HG02943 (cell line): Measurements from ENCODE around the gene FAM120B.
"Not testable (repeated sequence)": the region's sequence is repeated elsewhere in the genome, so short reads cannot be mapped to it uniquely, and the experiment has no call there.

Source experiments
- ATAC-seq: cut with Tn5 transposase; IDR thresholded peaks from one replicate; pipeline ENCODE4 v1.9.1; 2021; ENCODE audit warnings: mild to moderate bottlenecking, low read depth, moderate library complexity; ENCODE audit not compliant: unreplicated experiment

FAM120B gene, protein sequence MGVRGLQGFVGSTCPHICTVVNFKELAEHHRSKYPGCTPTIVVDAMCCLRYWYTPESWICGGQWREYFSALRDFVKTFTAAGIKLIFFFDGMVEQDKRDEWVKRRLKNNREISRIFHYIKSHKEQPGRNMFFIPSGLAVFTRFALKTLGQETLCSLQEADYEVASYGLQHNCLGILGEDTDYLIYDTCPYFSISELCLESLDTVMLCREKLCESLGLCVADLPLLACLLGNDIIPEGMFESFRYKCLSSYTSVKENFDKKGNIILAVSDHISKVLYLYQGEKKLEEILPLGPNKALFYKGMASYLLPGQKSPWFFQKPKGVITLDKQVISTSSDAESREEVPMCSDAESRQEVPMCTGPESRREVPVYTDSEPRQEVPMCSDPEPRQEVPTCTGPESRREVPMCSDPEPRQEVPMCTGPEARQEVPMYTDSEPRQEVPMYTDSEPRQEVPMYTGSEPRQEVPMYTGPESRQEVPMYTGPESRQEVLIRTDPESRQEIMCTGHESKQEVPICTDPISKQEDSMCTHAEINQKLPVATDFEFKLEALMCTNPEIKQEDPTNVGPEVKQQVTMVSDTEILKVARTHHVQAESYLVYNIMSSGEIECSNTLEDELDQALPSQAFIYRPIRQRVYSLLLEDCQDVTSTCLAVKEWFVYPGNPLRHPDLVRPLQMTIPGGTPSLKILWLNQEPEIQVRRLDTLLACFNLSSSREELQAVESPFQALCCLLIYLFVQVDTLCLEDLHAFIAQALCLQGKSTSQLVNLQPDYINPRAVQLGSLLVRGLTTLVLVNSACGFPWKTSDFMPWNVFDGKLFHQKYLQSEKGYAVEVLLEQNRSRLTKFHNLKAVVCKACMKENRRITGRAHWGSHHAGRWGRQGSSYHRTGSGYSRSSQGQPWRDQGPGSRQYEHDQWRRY

DNA sequence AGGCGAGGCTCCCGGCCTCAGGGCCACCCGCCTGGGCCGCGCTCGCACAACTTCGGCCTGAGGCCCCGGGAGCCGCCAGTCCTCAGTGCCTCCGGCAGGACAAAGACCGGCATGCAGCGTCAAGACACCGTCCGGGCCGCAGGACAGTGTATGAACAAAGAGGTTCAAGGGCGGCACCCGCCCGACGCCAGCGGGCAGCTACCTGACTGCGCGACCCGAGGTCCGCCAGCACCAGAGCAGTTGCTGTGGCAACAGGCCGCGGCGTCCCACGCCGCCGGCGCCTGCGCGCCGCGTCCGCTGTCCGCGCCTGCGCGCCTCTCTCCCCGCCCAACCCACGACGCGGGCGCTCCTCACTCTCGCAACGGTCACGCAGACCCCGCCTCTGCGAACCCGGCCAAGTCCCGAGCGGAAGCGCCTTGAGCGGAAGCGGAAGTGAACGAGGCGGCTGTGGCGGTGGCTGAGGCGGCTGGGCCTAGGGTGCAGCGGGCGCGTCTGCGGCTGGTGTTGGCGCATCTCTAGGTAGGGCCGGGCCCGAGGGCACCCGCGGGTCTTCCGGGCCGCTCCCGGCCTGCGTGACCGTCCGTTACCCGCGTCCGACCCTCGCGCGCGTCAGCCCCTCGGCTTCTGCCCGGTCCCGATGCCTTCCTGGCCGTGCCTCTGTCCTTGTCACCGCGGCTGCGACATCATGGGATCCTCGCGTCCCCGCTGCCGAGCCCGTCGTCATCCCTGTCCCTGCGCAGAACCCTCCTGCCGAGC lies at the start of gene FAM120B:
FAM120B (plus strand) TSS at position 435 of the 756 bp plus-strand sequence. CDS start 10,633 bp downstream, outside the sequence.
- peak; percentile 93 for ATAC-seq

DNA sequence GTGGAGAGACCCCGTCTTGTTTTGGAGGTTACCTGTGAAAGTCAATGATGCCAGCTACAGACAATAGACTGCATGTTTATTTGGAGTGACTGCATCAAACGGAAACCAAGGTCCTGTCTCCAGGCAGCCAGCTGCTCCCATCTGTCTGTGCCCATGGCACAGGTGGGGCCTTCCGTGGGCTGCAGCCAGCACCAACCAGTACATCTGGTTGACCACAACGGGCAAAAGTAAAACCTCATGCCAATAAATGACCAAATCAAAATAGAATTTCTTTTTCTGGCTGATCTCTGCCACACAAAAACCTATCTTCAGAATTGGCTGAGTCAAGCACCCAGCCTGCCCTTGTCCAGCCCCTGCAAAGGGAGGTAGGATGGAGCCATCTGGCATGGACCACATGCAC lies 49.2 kb upstream of the FAM120B start:
- no peak for ATAC-seq

- ATAC-seq, result no peak
Observed at GRCh38 chr6:170258407-170258806, 48.2 kb upstream of the FAM120B start.

GRCh38 chr6:170259278-170259677 lies 47.3 kb upstream of the FAM120B start:
- ATAC-seq, result no peak

GRCh38 chr6:170260686-170261085 lies 45.9 kb upstream of the FAM120B start:
- no peak for ATAC-seq

DNA sequence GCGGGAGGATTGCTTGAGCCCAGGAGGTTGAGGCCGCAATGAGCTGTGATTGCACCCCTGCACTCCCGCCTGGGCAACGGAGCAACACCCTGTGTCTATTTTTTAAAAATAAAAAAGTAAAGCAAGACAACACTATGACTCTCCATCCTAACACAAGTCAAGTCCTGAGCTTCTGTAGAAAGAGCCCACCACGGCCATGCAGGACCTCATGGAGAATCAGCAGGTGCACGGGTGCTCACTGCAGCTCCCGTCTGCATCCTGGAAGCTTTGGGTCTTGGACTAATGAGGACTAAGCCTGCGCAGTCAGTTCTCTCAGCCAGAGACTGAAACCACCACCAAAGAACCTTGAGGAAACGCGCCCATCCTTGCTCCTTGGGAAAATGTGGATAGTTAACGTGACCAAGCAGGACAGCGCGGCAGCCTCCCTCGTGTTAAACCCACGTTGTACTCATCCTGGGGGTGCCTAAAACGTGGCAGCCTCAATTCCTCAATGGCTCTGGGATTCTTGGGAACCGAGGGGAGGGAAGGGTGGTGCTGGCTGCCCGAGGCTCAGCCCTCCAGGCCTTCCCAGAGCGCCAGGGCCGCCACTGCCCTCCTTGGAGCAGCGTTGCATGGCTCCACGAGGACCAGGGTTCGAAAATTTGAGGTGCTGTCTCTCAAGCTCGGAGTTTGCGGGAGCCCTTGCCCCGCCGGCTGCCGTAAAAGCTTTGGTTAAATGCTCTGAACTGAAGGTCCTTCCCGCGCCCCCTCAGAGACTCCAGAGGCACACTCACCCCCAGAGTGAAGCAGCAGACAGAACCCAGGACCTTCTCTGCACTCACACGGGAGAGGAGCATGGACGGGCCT lies 44.7 kb upstream of the FAM120B start:
- ATAC-seq, result no peak

DNA sequence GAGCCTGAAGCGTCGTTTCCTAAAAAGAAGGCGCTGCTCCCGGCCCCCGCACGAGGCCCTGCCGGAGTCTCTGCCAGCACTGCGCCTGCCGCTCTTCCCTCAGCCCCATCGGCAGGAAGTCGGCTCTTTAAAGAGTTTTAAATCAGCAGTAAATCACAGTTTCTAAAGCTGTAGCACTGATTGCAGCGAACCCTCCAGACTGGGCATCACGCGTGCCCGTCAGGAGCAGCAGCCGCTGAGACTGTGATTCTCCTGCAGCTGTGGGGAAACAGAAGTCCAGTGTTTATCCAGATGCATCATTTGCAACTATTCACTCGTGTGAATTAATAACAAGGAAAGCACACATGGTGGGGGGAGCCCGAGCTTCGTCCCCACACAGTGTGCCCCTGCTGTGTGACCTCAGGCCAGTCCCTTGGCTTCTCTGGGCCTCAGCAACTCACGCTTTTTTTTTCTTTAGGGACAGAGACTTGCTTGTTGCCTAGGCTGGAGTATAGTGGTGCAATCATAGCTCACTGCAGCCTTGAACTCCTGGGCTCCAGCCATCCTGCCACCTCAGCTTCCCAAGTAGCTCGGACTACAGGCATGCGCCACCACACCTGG lies 44.0 kb upstream of the FAM120B start:
- ATAC-seq, result no peak

DNA sequence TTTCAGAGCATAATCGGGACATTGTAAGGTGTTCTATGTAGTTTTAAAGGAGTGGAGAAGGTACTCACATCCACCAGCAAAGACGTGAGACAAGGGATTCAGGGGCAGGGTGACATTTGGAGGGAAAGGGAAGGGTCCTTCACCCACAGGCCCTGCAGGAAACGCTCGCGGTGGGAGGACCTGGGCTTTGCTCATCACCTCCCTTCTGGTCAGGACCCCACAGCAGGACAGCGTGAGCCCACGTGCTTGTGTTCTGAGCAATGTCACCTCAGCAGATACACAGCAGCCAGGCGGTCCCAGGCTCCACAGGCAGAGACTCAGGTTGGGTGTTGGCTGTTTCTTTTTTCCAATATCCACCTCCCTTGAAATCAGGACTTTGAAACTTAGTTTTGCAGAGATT lies 43.1 kb upstream of the FAM120B start:
- no peak for ATAC-seq

DNA sequence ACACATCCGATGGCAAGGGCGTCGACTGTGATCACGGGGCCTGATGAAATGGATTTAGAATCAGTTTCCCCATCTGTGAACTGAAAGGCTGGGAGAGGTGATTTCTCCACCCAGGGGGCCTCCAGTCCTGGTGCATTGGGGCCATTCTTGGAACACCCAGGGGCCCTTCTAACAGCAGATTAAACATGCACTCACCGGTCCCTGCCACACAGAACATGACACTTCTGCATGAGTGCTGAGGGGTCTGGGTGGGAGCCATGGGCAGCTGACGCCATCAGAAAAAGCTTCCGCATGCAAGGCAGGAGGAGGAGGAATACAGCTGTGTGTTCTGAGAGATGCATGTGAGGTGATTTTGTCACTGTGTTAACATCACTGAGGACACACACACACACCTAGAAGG lies 42.5 kb upstream of the FAM120B start:
- ATAC-seq, result no peak

DNA sequence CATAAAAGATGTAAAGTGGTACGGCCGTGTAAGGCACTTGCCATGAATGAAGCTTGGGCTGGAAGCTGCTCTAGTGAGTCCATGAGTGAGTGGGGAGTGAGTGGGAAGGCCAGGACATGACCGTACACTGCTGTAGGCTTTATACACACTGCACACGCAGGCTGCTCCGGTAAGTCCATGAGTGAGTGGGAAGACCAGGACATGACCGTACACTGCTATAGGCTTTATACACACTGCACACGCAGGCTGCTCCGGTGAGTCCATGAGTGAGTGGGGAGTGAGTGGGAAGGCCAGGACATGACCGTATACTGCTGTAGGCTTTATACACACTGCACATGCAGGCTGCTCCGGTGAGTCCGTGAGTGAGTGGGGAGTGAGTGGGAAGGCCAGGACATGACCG lies 41.9 kb upstream of the FAM120B start:
- not testable (repeated sequence) for ATAC-seq

- ATAC-seq, result no peak
Observed at GRCh38 chr6:170265655-170266054, 40.9 kb upstream of the FAM120B start.

DNA sequence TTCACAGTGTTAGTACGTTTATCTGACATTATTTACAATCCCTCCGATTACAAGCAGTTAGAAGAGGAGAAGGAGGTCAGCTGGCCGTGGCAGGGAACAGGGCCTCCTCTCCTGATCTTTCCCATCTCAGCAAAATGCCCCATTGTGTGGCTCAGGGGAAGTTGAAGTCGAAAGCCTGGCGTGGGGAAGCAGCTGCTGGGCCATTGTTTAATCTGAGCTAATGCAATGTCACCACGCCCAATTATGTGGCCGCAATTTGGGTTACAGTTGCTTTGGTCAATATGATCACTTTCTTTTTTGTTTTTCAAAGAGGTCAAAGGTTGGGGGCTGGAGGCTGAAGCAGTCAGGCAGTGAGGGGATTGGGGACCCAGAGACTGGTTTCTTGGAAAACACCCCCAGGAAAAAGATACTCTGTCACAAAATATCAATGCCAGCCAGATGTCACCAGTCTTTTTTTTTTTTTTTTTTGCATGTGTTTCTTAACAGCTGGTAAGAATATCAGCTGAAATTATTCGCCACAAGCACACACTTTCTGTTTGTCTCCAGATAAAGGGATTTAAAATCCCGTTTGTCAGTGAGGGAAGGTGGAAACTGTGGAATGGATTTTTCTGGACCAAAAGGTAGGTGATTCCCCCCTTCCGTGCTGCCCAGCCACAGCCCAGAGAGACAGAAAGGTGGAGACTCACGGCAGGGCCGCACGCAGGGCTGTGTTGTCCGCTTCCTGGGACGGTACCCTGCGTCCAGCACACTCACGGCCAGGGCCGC lies 40.3 kb upstream of the FAM120B start:
- ATAC-seq, result no peak

GRCh38 chr6:170267688-170268087 lies 38.9 kb upstream of the FAM120B start:
- no peak for ATAC-seq

DNA sequence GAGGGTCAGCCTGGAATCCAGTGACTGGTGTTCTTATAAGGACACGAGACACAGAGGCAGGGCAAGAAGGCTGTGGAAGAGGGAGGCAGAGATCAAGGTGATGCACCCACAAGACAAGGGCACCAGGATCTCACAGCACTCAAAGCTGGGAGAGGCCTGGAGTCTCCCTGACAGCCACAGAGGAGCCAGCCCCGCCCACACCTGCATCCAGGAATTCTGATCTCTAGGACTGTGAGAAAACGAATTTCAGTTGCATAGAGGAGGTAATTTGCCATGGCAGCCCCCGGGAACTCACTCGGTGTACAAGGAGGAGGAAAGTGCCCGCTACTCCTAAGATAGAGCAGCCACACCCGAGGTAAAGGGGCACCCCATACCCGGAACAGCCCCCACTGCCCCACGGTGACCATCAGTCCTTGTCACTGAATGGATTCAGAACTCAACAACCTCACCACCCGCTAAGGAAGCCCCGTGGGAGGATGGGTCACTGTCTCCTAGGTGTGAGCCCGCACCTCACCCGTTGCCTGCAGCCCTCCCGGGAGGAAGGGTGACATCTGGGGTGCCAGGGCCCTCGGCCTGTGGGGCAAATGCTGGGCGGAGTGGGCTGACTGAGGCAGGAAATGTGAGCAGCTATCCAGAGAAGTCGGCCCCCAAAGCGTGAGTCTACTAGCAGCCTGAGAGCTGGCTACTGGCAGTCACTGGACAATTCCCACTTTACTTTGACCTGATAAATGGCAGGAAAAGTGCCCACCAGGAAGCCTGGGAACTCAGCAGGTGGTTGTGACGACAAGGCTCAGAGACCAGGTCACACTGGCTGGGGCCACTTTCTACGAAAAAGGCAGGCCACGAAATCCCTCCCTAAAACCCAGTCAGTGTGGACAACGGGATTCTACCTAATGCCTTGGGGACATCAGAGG lies 38.1 kb upstream of the FAM120B start:
- no peak for ATAC-seq

- no peak for ATAC-seq
Observed at GRCh38 chr6:170269151-170269845, 37.3 kb upstream of the FAM120B start.

DNA sequence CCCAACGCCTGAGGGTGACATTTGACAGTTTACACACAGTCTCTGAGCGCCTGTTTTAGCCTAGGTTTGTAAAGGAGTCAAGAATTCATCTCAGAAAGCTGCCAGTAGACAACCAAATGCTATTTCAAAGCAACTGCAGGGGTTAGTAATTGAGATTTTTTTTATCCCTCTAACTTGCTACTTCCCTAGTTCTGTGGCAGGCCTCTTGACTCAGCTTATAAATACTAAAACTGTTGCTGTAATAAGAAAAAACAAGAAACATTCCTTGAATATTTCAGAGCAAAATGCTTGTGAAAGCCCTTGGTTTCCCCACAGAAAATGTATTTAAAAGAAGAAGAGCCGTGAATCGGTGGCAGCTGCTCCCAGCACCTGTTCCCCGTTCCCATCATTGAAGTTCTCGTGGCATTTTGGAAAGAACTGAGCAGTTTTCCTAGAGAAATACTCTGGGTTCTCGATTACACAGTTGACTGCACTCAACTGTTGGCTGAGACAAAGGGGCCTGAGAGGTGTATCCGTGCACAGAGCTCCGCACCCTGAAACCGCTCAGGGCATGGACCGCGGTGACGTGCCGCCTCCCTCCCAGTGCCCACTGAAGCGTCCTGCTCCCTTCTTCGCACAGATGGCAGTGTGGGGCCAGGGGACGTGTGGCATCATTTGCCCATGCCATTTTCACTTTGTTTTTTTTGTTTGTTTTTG lies 36.6 kb upstream of the FAM120B start:
- ATAC-seq, result no peak
